Spleen (tissue), 11 donors: ENCODE measurements around the gene FBXO15. TPM values are rescaled to one million over a fixed set of nuclear protein-coding genes. Genes with fewer than 3 reads are reported as not detected.

Source experiments
- DNase-seq: peaks from one replicate; pipeline ENCODE4 v3.0.0-alpha.2; 2020
- H3K27ac ChIP-seq, 8 donors: fragments of 200-600 bp; sonication (generic) in 7 of 8; 1 replicate in 4 of 8; 2 replicates in 4 of 8; pipeline versions ENCODE4 v1.5.0 to v1.8.0; 2016 to 2021; ENCODE audit warnings: inconsistent platforms in 4 of 8, mild to moderate bottlenecking in 4 of 8, moderate library complexity in 1 of 8
- H3K27me3 ChIP-seq, 7 donors: fragments of 200-600 bp; sonication (generic) in 6 of 7; replicated peaks in 1 of 7; 1 replicate in 4 of 7; 2 replicates in 3 of 7; pipeline versions ENCODE4 v1.5.0 to v1.8.0; 2016 to 2021; ENCODE audit warnings: inconsistent platforms in 3 of 7, mild to moderate bottlenecking in 1 of 7
- H3K36me3 ChIP-seq, 6 donors: fragments of 200-600 bp; sonication (generic) in 5 of 6; 1 replicate in 4 of 6; 2 replicates in 2 of 6; pipeline versions ENCODE4 v1.5.0 to v1.8.0; 2016 to 2021; ENCODE audit warnings: inconsistent platforms in 2 of 6
- H3K4me1 ChIP-seq, 6 donors: fragments of 200-600 bp; sonication (generic) in 5 of 6; 1 replicate in 3 of 6; 2 replicates in 3 of 6; pipeline versions ENCODE4 v1.5.0 to v1.8.0; 2016 to 2021; ENCODE audit warnings: inconsistent platforms in 3 of 6
- H3K4me3 ChIP-seq, 8 donors: fragments of 200-600 bp; sonication (generic) in 7 of 8; 1 replicate in 4 of 8; 2 replicates in 4 of 8; pipeline versions ENCODE4 v1.5.0 to v1.8.0; 2016 to 2021; ENCODE audit warnings: inconsistent platforms in 4 of 8, mild to moderate bottlenecking in 4 of 8, moderate library complexity in 2 of 8
- H3K9me3 ChIP-seq, 8 donors: fragments of 200-600 bp; sonication (generic) in 7 of 8; 1 replicate in 4 of 8; 2 replicates in 4 of 8; pipeline versions ENCODE4 v1.5.0 to v1.8.0; 2016 to 2021; ENCODE audit warnings: inconsistent platforms in 4 of 8
- POLR2A ChIP-seq, 3 donors: fragments of 450-650 bp; IDR thresholded peaks; one replicate each; pipeline ENCODE4 v1.5.1; 2017; ENCODE audit warnings: antibody characterized with exemption in 3 of 3, mild to moderate bottlenecking in 1 of 3
- POLR2AphosphoS5 ChIP-seq, 3 donors: sonication (generic); formaldehyde crosslinking; IDR thresholded peaks; one replicate each; pipeline ENCODE4 v1.5.1; 2017; ENCODE audit warnings: antibody characterized with exemption in 3 of 3
- WGBS, 5 donors: extraction: QIAGEN DNeasy Blood & Tissue Kit in 3 of 5; methylation state at CpG; one replicate each; pipeline versions ENCODE4 v1.1.5 to v1.1.7; 2013 to 2018; 5-methylcytosine and 5-hydroxymethylcytosine counted together
- intact Hi-C: fragments of 100-400 bp; cut with DNase I; formaldehyde crosslinking; loops from one replicate; pipeline ENCODE4 v1.15.0; 2023; ENCODE audit warnings: low total_unique reads
- polyA plus RNA-seq, 3 donors: library from polyadenylated mRNA; stranded (reverse); fragments of 200-250 nt; gene quantifications; one replicate each; pipeline ENCODE4 v1.2.1, GENCODE V29; 2013
- total RNA-seq, 7 donors: library from RNA; depleted of rRNA in 3 of 7; stranded (reverse); fragments of >200 nt in 3 of 7; fragmentation: NEBNext Ultra II Directional in 4 of 7; extraction: Animal tissue kit (Norgen Biotek cat#: 25700) in 4 of 7; gene quantifications; one replicate each; pipeline versions ENCODE4 v1.1.0 to v1.2.1, GENCODE V29; 2016 to 2021
- TF ChIP-seq, protein P1 (sequence below), 11 experiments: fragments of 200-600 bp in 7 of 11; fragments of 450-650 bp in 4 of 11; sonication (generic) in 4 of 11; IDR thresholded peaks in 8 of 11; conservative IDR thresholded peaks in 3 of 11; 1 replicate in 7 of 11; 2 replicates in 4 of 11; pipeline versions ENCODE4 v1.4.0 to v1.8.0; 2016 to 2021; ENCODE audit warnings: antibody characterized with exemption in 11 of 11, inconsistent platforms in 4 of 11, mild to moderate bottlenecking in 1 of 11
- donor health status: healthy with polysubstance abuse.
- donor health status: DM: no; HTN: no; CAD: no; lungs with moderate emphysema.
- donor health status: DM: no; HTN: no; CAD: no.
- donor health status: Bipolar disorder and iron deficiency.
- donor health status: healthy.
- donor health status: DM: no; HTN: no; CAD: no.
- donor health status: DM: yes; HTN: yes; CAD: no.

The FBXO15 gene
- total and polyA plus RNA-seq, 10 donors = 0.28 to 3.5 (median 1.1) TPM

- peak; percentile 90 for DNase-seq
- TF ChIP-seq, protein P1, sequence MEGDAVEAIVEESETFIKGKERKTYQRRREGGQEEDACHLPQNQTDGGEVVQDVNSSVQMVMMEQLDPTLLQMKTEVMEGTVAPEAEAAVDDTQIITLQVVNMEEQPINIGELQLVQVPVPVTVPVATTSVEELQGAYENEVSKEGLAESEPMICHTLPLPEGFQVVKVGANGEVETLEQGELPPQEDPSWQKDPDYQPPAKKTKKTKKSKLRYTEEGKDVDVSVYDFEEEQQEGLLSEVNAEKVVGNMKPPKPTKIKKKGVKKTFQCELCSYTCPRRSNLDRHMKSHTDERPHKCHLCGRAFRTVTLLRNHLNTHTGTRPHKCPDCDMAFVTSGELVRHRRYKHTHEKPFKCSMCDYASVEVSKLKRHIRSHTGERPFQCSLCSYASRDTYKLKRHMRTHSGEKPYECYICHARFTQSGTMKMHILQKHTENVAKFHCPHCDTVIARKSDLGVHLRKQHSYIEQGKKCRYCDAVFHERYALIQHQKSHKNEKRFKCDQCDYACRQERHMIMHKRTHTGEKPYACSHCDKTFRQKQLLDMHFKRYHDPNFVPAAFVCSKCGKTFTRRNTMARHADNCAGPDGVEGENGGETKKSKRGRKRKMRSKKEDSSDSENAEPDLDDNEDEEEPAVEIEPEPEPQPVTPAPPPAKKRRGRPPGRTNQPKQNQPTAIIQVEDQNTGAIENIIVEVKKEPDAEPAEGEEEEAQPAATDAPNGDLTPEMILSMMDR (IDR thresholded peaks at IDR 0.05 in 8 of 11, conservative IDR thresholded peaks at IDR 0.05 in 3 of 11) = peak; percentile 19 to 63 (median 39)
- peak in 2 of 3 donors; percentile 27 to 68 for TF ChIP-seq POLR2AphosphoS5 (IDR thresholded peaks at IDR 0.05)
- no peak for TF ChIP-seq POLR2A (IDR thresholded peaks at IDR 0.05)
- Histone ChIP-seq H3K27me3 (no peaks in the 10 kb centered on the region), H3K9me3 (no peaks in the 10 kb centered on the region), H3K36me3 (no peaks in the 10 kb centered on the region), H3K4me3 (peak overlapping the region in 1 of 8 donors; percentile 15), H3K4me1 (peaks cover 0 to 14% (median 6%) of the 10 kb centered on the region in 6 donors), H3K27ac (peak overlapping the region in 6 of 8 donors; percentile 39 to 72 (median 48))
- intact Hi-C loops = no loop called here
- WGBS, 5 donors = 56 to 61% (median 58%) methylated on average over 12 to 13 of the region's 13 CpGs
Observed at GRCh38 chr18:74081966-74082741, 65.5 kb downstream of the FBXO15 start.

GRCh38 chr18:74078257-74078656 is 69.4 kb downstream of the FBXO15 start:
- WGBS, 5 donors = 82 to 90% (median 84%) methylated on average over 9 of the region's 9 CpGs
- no peak overlapping the region for H3K27ac ChIP-seq

GRCh38 chr18:74074668-74075564 is 72.7 kb downstream of the FBXO15 start:
- Histone ChIP-seq H3K27me3 (no peaks in the 10 kb centered on the region), H3K36me3 (no peaks in the 10 kb centered on the region), H3K27ac (no peak overlapping the region), H3K9me3 (no peaks in the 10 kb centered on the region), H3K4me1 (no peaks in the 10 kb centered on the region), H3K4me3 (no peak overlapping the region)
- intact Hi-C loops = no loop called here
- TF ChIP-seq POLR2A (IDR thresholded peaks at IDR 0.05) (no peak), POLR2AphosphoS5 (IDR thresholded peaks at IDR 0.05) (no peak)
- TF ChIP-seq, protein P1 (IDR thresholded peaks at IDR 0.05 in 8 of 11, conservative IDR thresholded peaks at IDR 0.05 in 3 of 11) = no peak
- WGBS, 5 donors = 89 to 96% (median 92%) methylated on average over 17 of the region's 17 CpGs
- no peak for DNase-seq

More at GRCh38 chr18:74078257-74078656, 69.4 kb downstream of the FBXO15 start:
- intact Hi-C loops = no loop called here
- H3K9me3 ChIP-seq = no peaks in the 10 kb centered on the region
- no peaks in the 10 kb centered on the region for H3K27me3 ChIP-seq
- TF ChIP-seq, protein P1 (IDR thresholded peaks at IDR 0.05 in 8 of 11, conservative IDR thresholded peaks at IDR 0.05 in 3 of 11) = no peak
- TF ChIP-seq POLR2A (IDR thresholded peaks at IDR 0.05) (no peak), POLR2AphosphoS5 (IDR thresholded peaks at IDR 0.05) (no peak)
- no peaks in the 10 kb centered on the region for H3K36me3 ChIP-seq
- peaks cover 0 to 12% (median 3%) of the 10 kb centered on the region in 6 donors for H3K4me1 ChIP-seq
- no peak for DNase-seq
- H3K4me3 ChIP-seq = no peak overlapping the region
